Neural progenitor cell (in vitro differentiated cells): Measurements from ENCODE around the gene FBP2.

Experiments
- CTCF ChIP-seq: fragments of 200-600 bp; sonication (generic); IDR thresholded peaks from 2 replicates; pipeline ENCODE4 v1.5.1; 2017; ENCODE audit warnings: antibody characterized with exemption, mild to moderate bottlenecking
- EZH2 ChIP-seq: fragments of 200-600 bp; sonication (generic); IDR thresholded peaks from 2 replicates; pipeline ENCODE4 v1.6.1; 2017; ENCODE audit warnings: antibody characterized with exemption, mild to moderate bottlenecking, moderate library complexity
- EZH2phosphoT487 ChIP-seq: fragments of 200-600 bp; sonication (generic); IDR thresholded peaks from 2 replicates; pipeline ENCODE4 v1.6.1; 2017; ENCODE audit warnings: antibody characterized with exemption

DNA sequence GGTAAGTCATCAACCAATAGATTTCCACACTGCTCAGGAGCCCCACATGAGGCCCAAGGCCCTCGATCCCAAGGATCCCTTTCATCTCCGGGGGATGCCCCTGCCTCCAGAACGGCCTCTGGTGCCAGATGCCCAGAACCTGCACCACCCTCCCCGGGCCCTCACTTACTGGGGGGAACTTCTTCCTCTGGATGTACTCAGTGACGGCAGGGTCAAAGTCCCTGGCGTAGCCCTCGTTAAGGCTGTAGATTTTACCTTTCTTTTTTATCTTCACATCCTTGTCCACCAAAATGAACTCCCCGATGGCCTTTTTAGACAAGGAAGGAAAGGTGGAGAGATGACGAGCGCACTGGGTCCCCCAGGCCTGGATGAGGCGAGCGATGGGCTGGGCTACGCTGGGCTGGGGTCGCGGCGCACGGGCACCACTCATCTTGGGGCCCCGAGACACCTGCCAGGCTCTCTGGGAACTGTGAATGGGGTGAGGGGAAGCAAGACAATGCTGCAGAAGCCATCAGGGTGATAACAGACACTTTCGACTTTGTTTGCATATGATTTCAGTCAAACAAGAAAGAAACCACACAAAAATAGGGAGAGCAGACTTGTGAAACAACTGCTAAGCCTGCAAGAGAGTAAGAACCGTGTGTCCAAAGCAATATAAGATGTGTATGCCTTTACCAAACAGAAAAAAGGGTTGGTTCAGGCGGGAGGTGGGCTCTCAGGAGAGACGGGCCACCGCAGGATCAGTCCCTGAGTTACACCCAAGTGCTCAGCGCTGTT is 13.2 kb upstream of the FBP2 start:
- TF ChIP-seq CTCF = no peak
- no peak for TF ChIP-seq EZH2phosphoT487
- no peak for TF ChIP-seq EZH2
